IMR-90 (cell line): ENCODE results near the gene HEYL. TPM values are rescaled to one million over a fixed set of nuclear protein-coding genes. Genes with fewer than 3 reads are reported as not detected.

Source experiments
- ATAC-seq: fragments of 200-7000 bp; cut with Tn5 transposase; 2 replicates; pipeline ENCODE4 v1.9.1; 2020; ENCODE audit warnings: low read depth, mild to moderate bottlenecking, moderate library complexity
- BruUV-seq: library from RNA; stranded (reverse); fragments of 400-500 nt; replicated peaks from 2 replicates; lab custom pipeline; 2021; lab: Mats Ljungman, UMichigan
- CTCF ChIA-PET: fragments of 300-600 bp; formaldehyde crosslinking; extraction: SDS; loops from one replicate; lab custom pipeline; 2021; ENCODE audit warnings: antibody characterized with exemption; lab: Yijun Ruan, JAX
- POLR2A ChIA-PET: fragments of 300-600 bp; sonication (Branson Sonifier 250); formaldehyde crosslinking; loops from one replicate; lab custom pipeline; 2022; ENCODE audit warnings: antibody characterized with exemption; ENCODE audit not compliant: unreplicated experiment; lab: Charles Lee
- DNase-seq: peaks from one replicate; pipeline ENCODE4 v3.0.0; 2013
- H2AFZ ChIP-seq: replicated peaks from 2 replicates; pipeline ENCODE3; 2013; ENCODE audit warnings: low read length, mild to moderate bottlenecking; ENCODE audit not compliant: poor library complexity
- H2AK5ac ChIP-seq: 2 replicates; pipeline ENCODE4 v1.6.1; 2013; ENCODE audit warnings: low read depth, low read length, inconsistent platforms
- H2AK9ac ChIP-seq: replicated peaks from 2 replicates; pipeline ENCODE3; 2013; ENCODE audit warnings: mild to moderate bottlenecking, low read depth, low read length, moderate library complexity; ENCODE audit not compliant: poor library complexity
- H2BK120ac ChIP-seq: 2 replicates; pipeline ENCODE4 v1.6.1; 2013; ENCODE audit warnings: low read depth, low read length, inconsistent platforms
- H2BK15ac ChIP-seq: 3 replicates; pipeline ENCODE4 v1.6.1; 2013; ENCODE audit warnings: low read depth, low read length, inconsistent platforms
- H2BK20ac ChIP-seq: 2 replicates; pipeline ENCODE4 v1.6.1; 2013; ENCODE audit warnings: low read depth, mild to moderate bottlenecking, inconsistent platforms, low read length, moderate library complexity
- H2BK5ac ChIP-seq: 2 replicates; pipeline ENCODE4 v1.6.1; 2013; ENCODE audit warnings: mild to moderate bottlenecking, low read depth, low read length, inconsistent platforms; ENCODE audit not compliant: poor library complexity, severe bottlenecking
- H3K14ac ChIP-seq: replicated peaks from 2 replicates; pipeline ENCODE4 v1.6.1; 2013; ENCODE audit warnings: low read depth, low read length, inconsistent platforms
- H3K18ac ChIP-seq: 2 replicates; pipeline ENCODE4 v1.6.1; 2013; ENCODE audit warnings: low read depth, low read length, control low read depth
- H3K23ac ChIP-seq: 2 replicates; pipeline ENCODE4 v1.6.1; 2013; ENCODE audit warnings: low read depth, low read length, inconsistent platforms
- H3K27ac ChIP-seq: 2 replicates; pipeline ENCODE4 v1.5.1; 2013; ENCODE audit warnings: mild to moderate bottlenecking, control low read depth, low read length; ENCODE audit not compliant: insufficient read depth
- H3K27me3 ChIP-seq: 2 replicates; pipeline ENCODE4 v1.6.1; 2013; ENCODE audit warnings: low read length; ENCODE audit not compliant: control insufficient read depth, insufficient read depth
- H3K36me3 ChIP-seq: 2 replicates; pipeline ENCODE4 v1.6.1; 2013; ENCODE audit warnings: low read length, mixed read lengths; ENCODE audit not compliant: control insufficient read depth, insufficient read depth
- H3K4ac ChIP-seq: 2 replicates; pipeline ENCODE4 v1.6.1; 2013; ENCODE audit warnings: low read depth, low read length, inconsistent platforms
- H3K4me1 ChIP-seq: 2 replicates; pipeline ENCODE4 v1.6.1; 2013; ENCODE audit warnings: low read length, mixed read lengths; ENCODE audit not compliant: control insufficient read depth, insufficient read depth
- H3K4me2 ChIP-seq: 2 replicates; pipeline ENCODE4 v1.6.1; 2013; ENCODE audit warnings: low read depth, mild to moderate bottlenecking, control low read depth, low read length, moderate library complexity
- H3K4me3 ChIP-seq: 2 replicates; pipeline ENCODE4 v1.5.1; 2013; ENCODE audit warnings: low read depth, mild to moderate bottlenecking, control low read depth, low read length, moderate library complexity; ENCODE audit not compliant: insufficient read depth
- H3K56ac ChIP-seq: 2 replicates; pipeline ENCODE4 v1.6.1; 2013; ENCODE audit warnings: low read length, inconsistent platforms; ENCODE audit not compliant: insufficient read depth; ENCODE audit errors: extremely low read depth
- H3K79me1 ChIP-seq, 2 experiments: 2 replicates each; pipeline ENCODE4 v1.6.1; 2013; ENCODE audit warnings: low read length in 2 of 2, inconsistent platforms in 1 of 2, low read depth in 1 of 2
- H3K9ac ChIP-seq: 2 replicates; pipeline ENCODE4 v1.6.1; 2013; ENCODE audit warnings: low read depth, low read length, control low read depth
- H3K9me1 ChIP-seq: 2 replicates; pipeline ENCODE4 v1.6.1; 2013; ENCODE audit warnings: low read length, inconsistent platforms; ENCODE audit not compliant: insufficient read depth
- H3K9me3 ChIP-seq: 2 replicates; pipeline ENCODE4 v1.6.1; 2013; ENCODE audit warnings: low read length; ENCODE audit not compliant: control insufficient read depth, insufficient read depth
- H4K20me1 ChIP-seq: 2 replicates; pipeline ENCODE4 v1.6.1; 2013; ENCODE audit warnings: low read length, inconsistent platforms; ENCODE audit not compliant: insufficient read depth
- H4K5ac ChIP-seq: 2 replicates; pipeline ENCODE4 v1.6.1; 2013; ENCODE audit warnings: mild to moderate bottlenecking, low read depth, low read length, control low read depth
- H4K8ac ChIP-seq, 2 experiments: 2 replicates each; pipeline ENCODE4 v1.6.1; 2013; ENCODE audit warnings: low read depth in 2 of 2, low read length in 2 of 2, control low read depth in 1 of 2, inconsistent platforms in 1 of 2
- H4K91ac ChIP-seq: 2 replicates; pipeline ENCODE4 v1.6.1; 2013; ENCODE audit warnings: low read depth, low read length, inconsistent platforms; ENCODE audit not compliant: insufficient read depth
- BHLHE40 ChIP-seq: fragments of 150-350 bp; IDR thresholded peaks from 2 replicates; pipeline ENCODE4 v1.6.1; 2016; ENCODE audit warnings: mild to moderate bottlenecking, low read depth, low read length
- CEBPB ChIP-seq: IDR thresholded peaks from 2 replicates; pipeline ENCODE4 v1.6.1; 2012; ENCODE audit warnings: low read depth, low read length, improper control_type of control experiment
- CHD1 ChIP-seq: IDR thresholded peaks from 2 replicates; pipeline ENCODE4 v1.6.1; 2012; ENCODE audit warnings: low read depth, low read length, improper control_type of control experiment
- FOS ChIP-seq: fragments of 150-350 bp; IDR thresholded peaks from 2 replicates; pipeline ENCODE4 v1.6.1; 2016; ENCODE audit warnings: low read depth, low read length
- MAFK ChIP-seq: IDR thresholded peaks from 2 replicates; pipeline ENCODE4 v1.6.1; 2012; ENCODE audit warnings: low read depth, low read length, improper control_type of control experiment
- MAZ ChIP-seq: IDR thresholded peaks from 2 replicates; pipeline ENCODE4 v1.6.1; 2012; ENCODE audit warnings: low read depth, mild to moderate bottlenecking, low read length, improper control_type of control experiment, moderate library complexity, borderline replicate concordance
- MXI1 ChIP-seq: IDR thresholded peaks from 2 replicates; pipeline ENCODE4 v1.6.1; 2012; ENCODE audit warnings: low read depth, mild to moderate bottlenecking, low read length, moderate library complexity, borderline replicate concordance
- NFE2L2 ChIP-seq: fragments of 150-350 bp; IDR thresholded peaks from 2 replicates; pipeline ENCODE4 v1.6.1; 2016; ENCODE audit warnings: low read depth, mild to moderate bottlenecking, low read length
- POLR2A ChIP-seq: IDR thresholded peaks from 2 replicates; pipeline ENCODE4 v1.6.1; 2012; ENCODE audit warnings: mild to moderate bottlenecking, low read depth, low read length
- RCOR1 ChIP-seq: IDR thresholded peaks from 2 replicates; pipeline ENCODE4 v1.6.1; 2012; ENCODE audit warnings: mild to moderate bottlenecking, low read length, improper control_type of control experiment; ENCODE audit not compliant: insufficient replicate concordance
- RFX5 ChIP-seq: IDR thresholded peaks from 2 replicates; pipeline ENCODE4 v1.8.0; 2012; ENCODE audit warnings: low read depth, mild to moderate bottlenecking, low read length, moderate library complexity
- SMC3 ChIP-seq: fragments of 150-350 bp; IDR thresholded peaks from 2 replicates; pipeline ENCODE4 v1.6.1; 2016; ENCODE audit warnings: low read depth, mild to moderate bottlenecking, antibody characterized with exemption, low read length, moderate library complexity
- USF2 ChIP-seq: fragments of 150-350 bp; IDR thresholded peaks from 2 replicates; pipeline ENCODE4 v1.6.1; 2017; ENCODE audit warnings: mild to moderate bottlenecking, antibody characterized with exemption, low read length, low read depth
- WGBS, 2 experiments: methylation state at CpG; one replicate each; pipeline versions ENCODE4 v1.1.5 to v1.1.7; 2013; ENCODE audit warnings: missing lambda C conversion rate in 2 of 2; ENCODE audit not compliant: insufficient read length in 1 of 2; ENCODE audit errors: extremely low coverage in 2 of 2; 5-methylcytosine and 5-hydroxymethylcytosine counted together
- dilution Hi-C: fragments of 300-500 bp; cut with HindIII; formaldehyde crosslinking; loops from one replicate; pipeline ENCODE4 v1.14.3; 2018; ENCODE audit warnings: low sequenced_read_pairs; ENCODE audit not compliant: unreplicated experiment
- in situ Hi-C: fragments of 300-500 bp; cut with MboI; formaldehyde crosslinking; loops from 3 replicates; pipeline ENCODE4 v1.14.3; 2019; ENCODE audit warnings: low sequenced_read_pairs, inconsistent platforms, mixed read lengths
- intact Hi-C: fragments of 100-400 bp; cut with micrococcal nuclease; formaldehyde crosslinking; loops from 2 replicates; pipeline ENCODE4 v1.10.0; 2022
- polyA plus RNA-seq, 3 experiments: library from polyadenylated mRNA; depleted of rRNA; stranded (reverse); fragments of >200 nt; gene quantifications; 2 replicates each; pipeline ENCODE4 v1.2.3, GENCODE V29; 2012; ENCODE audit warnings: low replicate concordance in 1 of 3
- total RNA-seq: library from RNA; depleted of rRNA; stranded (reverse); fragments of >200 nt; gene quantifications from 2 replicates; pipeline ENCODE4 v1.2.3, GENCODE V29; 2012
- TF ChIP-seq, protein P1 (sequence below): fragments of 150-350 bp; IDR thresholded peaks from 2 replicates; pipeline ENCODE4 v1.6.1; 2016; ENCODE audit warnings: low read depth, mild to moderate bottlenecking, low read length, moderate library complexity, borderline replicate concordance
- TF ChIP-seq, protein P2 (sequence below): conservative IDR thresholded peaks from 2 replicates; pipeline ENCODE4 v1.5.1; 2012; ENCODE audit warnings: mild to moderate bottlenecking, low read depth, low read length, improper control_type of control experiment

The HEYL gene
- total and polyA plus RNA-seq, 2 of the 4 experiments (the other 2 are of a cell fraction) = 0.02 TPM; not detected in 1

GRCh38 chr1:39632323-39632681 lies 7.1 kb downstream of the HEYL start:
- H3K4me1 ChIP-seq = no peaks in the 10 kb centered on the region; the same call in 1 of the 2 replicates
- no peak overlapping the region for H3K27ac ChIP-seq
- no peak overlapping the region for H3K56ac ChIP-seq
- 89% methylated on average over 4 of the region's 5 CpGs; no CpG with 5 or more reads in 1 of the 2 experiments for WGBS, 2 experiments
- dilution Hi-C loops (no loop called here), in situ Hi-C loops (no loop called here), intact Hi-C loops (no loop called here)
- H2BK20ac ChIP-seq = no peak overlapping the region
- H3K4ac ChIP-seq = no peak overlapping the region
- no peak overlapping the region for H2AK5ac ChIP-seq
- no peak overlapping the region for H2AK9ac ChIP-seq
- DNase-seq (no peak), ATAC-seq (no peak)
- no peak overlapping the region for H2BK120ac ChIP-seq
- BruUV-seq = no TSS peak
- no peak overlapping the region for H3K18ac ChIP-seq
- no peak overlapping the region for H4K8ac ChIP-seq
- H4K5ac ChIP-seq = no peak overlapping the region
- no peaks in the 10 kb centered on the region for H3K9me3 ChIP-seq
- no peak overlapping the region for H4K91ac ChIP-seq
- H3K36me3 ChIP-seq = no peaks in the 10 kb centered on the region
- H4K20me1 ChIP-seq = no peaks in the 10 kb centered on the region
- no peak overlapping the region for H3K23ac ChIP-seq
- H3K4me2 ChIP-seq = no peak overlapping the region
- H2BK5ac ChIP-seq = no peak overlapping the region
- ChIA-PET POLR2A (no interaction called here), CTCF (no interaction called here)
- peaks cover 4% of the 10 kb centered on the region; the same call in 1 of the 2 replicates for H3K9me1 ChIP-seq
- no peak overlapping the region for H2AFZ ChIP-seq
- no peak overlapping the region for H2BK15ac ChIP-seq
- peaks cover 21% of the 10 kb centered on the region; the same call in 1 of the 2 replicates for H3K27me3 ChIP-seq
- no peaks in the 10 kb centered on the region; a peak in 1 of 4 replicates for H3K79me1 ChIP-seq
- no peak overlapping the region for H3K9ac ChIP-seq
- no peak overlapping the region for H3K14ac ChIP-seq
- no peak overlapping the region for H3K4me3 ChIP-seq
- TF ChIP-seq FOS (no peak), BHLHE40 (no peak), MAFK (no peak), RFX5 (no peak), USF2 (no peak), MAZ (no peak), CHD1 (no peak), POLR2A (no peak), RCOR1 (no peak), SMC3 (no peak), CEBPB (no peak), MXI1 (no peak), NFE2L2 (no peak)
- TF ChIP-seq, protein P1, sequence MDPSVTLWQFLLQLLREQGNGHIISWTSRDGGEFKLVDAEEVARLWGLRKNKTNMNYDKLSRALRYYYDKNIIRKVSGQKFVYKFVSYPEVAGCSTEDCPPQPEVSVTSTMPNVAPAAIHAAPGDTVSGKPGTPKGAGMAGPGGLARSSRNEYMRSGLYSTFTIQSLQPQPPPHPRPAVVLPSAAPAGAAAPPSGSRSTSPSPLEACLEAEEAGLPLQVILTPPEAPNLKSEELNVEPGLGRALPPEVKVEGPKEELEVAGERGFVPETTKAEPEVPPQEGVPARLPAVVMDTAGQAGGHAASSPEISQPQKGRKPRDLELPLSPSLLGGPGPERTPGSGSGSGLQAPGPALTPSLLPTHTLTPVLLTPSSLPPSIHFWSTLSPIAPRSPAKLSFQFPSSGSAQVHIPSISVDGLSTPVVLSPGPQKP = no peak
- TF ChIP-seq, protein P2, sequence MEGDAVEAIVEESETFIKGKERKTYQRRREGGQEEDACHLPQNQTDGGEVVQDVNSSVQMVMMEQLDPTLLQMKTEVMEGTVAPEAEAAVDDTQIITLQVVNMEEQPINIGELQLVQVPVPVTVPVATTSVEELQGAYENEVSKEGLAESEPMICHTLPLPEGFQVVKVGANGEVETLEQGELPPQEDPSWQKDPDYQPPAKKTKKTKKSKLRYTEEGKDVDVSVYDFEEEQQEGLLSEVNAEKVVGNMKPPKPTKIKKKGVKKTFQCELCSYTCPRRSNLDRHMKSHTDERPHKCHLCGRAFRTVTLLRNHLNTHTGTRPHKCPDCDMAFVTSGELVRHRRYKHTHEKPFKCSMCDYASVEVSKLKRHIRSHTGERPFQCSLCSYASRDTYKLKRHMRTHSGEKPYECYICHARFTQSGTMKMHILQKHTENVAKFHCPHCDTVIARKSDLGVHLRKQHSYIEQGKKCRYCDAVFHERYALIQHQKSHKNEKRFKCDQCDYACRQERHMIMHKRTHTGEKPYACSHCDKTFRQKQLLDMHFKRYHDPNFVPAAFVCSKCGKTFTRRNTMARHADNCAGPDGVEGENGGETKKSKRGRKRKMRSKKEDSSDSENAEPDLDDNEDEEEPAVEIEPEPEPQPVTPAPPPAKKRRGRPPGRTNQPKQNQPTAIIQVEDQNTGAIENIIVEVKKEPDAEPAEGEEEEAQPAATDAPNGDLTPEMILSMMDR = no peak
